Melanocyte of skin (primary cell): ENCODE results near the gene PPM1K. TPM values are rescaled to one million over a fixed set of nuclear protein-coding genes. Genes with fewer than 3 reads are reported as not detected.

ENCODE experiments used
- small RNA-seq, 2 donors: library from RNA; depleted of rRNA; stranded (forward); fragments of <200 nt; gene quantifications; one replicate each; pipeline ENCODE3, GENCODE V24; 2012
- total RNA-seq, 2 donors: library from RNA; depleted of rRNA; stranded (reverse); fragments of >200 nt; gene quantifications; 2 replicates each; pipeline ENCODE4 v1.2.3, GENCODE V29; 2012

The PPM1K gene
- 10 to 100 TPM; 44.0 to 44.7 TPM for total RNA-seq

GRCh38 chr4:88284439-88285234 is at the start of gene PPM1K:
Gene PPM1K, minus strand, starts transcription at chr4:88284561. Its CDS starts 5,978 bp downstream, at chr4:88278583.

Small RNAs within 50 kb of the gene (small RNA-seq; reads per million reads assigned to genes)
- gene RF00019 (0 reads per million in 2 donors), gene RNU6-1298P (0 to 0.17 reads per million in 2 donors)

Other genes with a start within 250 kb of the PPM1K start
- gene ABCG2, start 125.9 kb downstream of the PPM1K start, total RNA-seq, result 1 to 10 TPM; 2.0 to 2.1 TPM
- 100 to 1,000 TPM in 1 of 2 donors, 10 to 100 TPM in 1; 99.9 to 148 TPM for gene HERC6, start 94.3 kb upstream of the PPM1K start, total RNA-seq
- gene HERC5, start 172.6 kb upstream of the PPM1K start, total RNA-seq, result 10 to 100 TPM; 83.9 to 86.7 TPM
- 100 to 1,000 TPM in 1 of 2 donors, 10 to 100 TPM in 1; 99.8 to 107 TPM for gene PYURF, start 239.2 kb upstream of the PPM1K start, total RNA-seq